Measurements from ENCODE around the gene TLE1.
"Not testable (repeated sequence)": the region's sequence is repeated elsewhere in the genome, so short reads cannot be mapped to it uniquely, and the experiment has no call there.

- TF ChIP-seq CTCF (conservative IDR thresholded peaks at IDR 0.05); ZFX (IDR thresholded peaks at IDR 0.05): not testable (repeated sequence)
Observed at GRCh38 chr9:81730498-81730897, 41.2 kb upstream of the TLE1 start.
